ENCODE measurements around the gene AGPS.

GRCh38 chr2:177592945-177593344, 200.4 kb downstream of the AGPS start:
- TF ChIP-seq CTCF (IDR thresholded peaks at IDR 0.05; ENCODE audit: low read depth, low read length, poor library complexity, severe bottlenecking) = no peak
- TF ChIP-seq EZH2phosphoT487 (IDR thresholded peaks at IDR 0.05; ENCODE audit: borderline replicate concordance, low read length) = no peak
